HG03469 (cell line): ENCODE results near the gene APOB.

Experiments
- ATAC-seq: cut with Tn5 transposase; IDR thresholded peaks from one replicate; pipeline ENCODE4 v1.9.1; 2021; ENCODE audit warnings: mild to moderate bottlenecking, moderate library complexity, moderate number of reproducible peaks; ENCODE audit not compliant: unreplicated experiment

Gene APOB

GRCh38 chr2:20953146-20953824 is 90.6 kb downstream of the APOB start:
- no peak for ATAC-seq
